ENCODE data around the gene ACYP1. TPM values are rescaled to one million over a fixed set of nuclear protein-coding genes. Genes with fewer than 3 reads are reported as not detected.

Gene ACYP1
- total and polyA plus RNA-seq, 9 of the 15 experiments (the other 6 are each of a cell fraction or from before 2014, with no cell fraction given): 19.9 to 113 (median 52.3) TPM

- TF ChIP-seq, protein P1, sequence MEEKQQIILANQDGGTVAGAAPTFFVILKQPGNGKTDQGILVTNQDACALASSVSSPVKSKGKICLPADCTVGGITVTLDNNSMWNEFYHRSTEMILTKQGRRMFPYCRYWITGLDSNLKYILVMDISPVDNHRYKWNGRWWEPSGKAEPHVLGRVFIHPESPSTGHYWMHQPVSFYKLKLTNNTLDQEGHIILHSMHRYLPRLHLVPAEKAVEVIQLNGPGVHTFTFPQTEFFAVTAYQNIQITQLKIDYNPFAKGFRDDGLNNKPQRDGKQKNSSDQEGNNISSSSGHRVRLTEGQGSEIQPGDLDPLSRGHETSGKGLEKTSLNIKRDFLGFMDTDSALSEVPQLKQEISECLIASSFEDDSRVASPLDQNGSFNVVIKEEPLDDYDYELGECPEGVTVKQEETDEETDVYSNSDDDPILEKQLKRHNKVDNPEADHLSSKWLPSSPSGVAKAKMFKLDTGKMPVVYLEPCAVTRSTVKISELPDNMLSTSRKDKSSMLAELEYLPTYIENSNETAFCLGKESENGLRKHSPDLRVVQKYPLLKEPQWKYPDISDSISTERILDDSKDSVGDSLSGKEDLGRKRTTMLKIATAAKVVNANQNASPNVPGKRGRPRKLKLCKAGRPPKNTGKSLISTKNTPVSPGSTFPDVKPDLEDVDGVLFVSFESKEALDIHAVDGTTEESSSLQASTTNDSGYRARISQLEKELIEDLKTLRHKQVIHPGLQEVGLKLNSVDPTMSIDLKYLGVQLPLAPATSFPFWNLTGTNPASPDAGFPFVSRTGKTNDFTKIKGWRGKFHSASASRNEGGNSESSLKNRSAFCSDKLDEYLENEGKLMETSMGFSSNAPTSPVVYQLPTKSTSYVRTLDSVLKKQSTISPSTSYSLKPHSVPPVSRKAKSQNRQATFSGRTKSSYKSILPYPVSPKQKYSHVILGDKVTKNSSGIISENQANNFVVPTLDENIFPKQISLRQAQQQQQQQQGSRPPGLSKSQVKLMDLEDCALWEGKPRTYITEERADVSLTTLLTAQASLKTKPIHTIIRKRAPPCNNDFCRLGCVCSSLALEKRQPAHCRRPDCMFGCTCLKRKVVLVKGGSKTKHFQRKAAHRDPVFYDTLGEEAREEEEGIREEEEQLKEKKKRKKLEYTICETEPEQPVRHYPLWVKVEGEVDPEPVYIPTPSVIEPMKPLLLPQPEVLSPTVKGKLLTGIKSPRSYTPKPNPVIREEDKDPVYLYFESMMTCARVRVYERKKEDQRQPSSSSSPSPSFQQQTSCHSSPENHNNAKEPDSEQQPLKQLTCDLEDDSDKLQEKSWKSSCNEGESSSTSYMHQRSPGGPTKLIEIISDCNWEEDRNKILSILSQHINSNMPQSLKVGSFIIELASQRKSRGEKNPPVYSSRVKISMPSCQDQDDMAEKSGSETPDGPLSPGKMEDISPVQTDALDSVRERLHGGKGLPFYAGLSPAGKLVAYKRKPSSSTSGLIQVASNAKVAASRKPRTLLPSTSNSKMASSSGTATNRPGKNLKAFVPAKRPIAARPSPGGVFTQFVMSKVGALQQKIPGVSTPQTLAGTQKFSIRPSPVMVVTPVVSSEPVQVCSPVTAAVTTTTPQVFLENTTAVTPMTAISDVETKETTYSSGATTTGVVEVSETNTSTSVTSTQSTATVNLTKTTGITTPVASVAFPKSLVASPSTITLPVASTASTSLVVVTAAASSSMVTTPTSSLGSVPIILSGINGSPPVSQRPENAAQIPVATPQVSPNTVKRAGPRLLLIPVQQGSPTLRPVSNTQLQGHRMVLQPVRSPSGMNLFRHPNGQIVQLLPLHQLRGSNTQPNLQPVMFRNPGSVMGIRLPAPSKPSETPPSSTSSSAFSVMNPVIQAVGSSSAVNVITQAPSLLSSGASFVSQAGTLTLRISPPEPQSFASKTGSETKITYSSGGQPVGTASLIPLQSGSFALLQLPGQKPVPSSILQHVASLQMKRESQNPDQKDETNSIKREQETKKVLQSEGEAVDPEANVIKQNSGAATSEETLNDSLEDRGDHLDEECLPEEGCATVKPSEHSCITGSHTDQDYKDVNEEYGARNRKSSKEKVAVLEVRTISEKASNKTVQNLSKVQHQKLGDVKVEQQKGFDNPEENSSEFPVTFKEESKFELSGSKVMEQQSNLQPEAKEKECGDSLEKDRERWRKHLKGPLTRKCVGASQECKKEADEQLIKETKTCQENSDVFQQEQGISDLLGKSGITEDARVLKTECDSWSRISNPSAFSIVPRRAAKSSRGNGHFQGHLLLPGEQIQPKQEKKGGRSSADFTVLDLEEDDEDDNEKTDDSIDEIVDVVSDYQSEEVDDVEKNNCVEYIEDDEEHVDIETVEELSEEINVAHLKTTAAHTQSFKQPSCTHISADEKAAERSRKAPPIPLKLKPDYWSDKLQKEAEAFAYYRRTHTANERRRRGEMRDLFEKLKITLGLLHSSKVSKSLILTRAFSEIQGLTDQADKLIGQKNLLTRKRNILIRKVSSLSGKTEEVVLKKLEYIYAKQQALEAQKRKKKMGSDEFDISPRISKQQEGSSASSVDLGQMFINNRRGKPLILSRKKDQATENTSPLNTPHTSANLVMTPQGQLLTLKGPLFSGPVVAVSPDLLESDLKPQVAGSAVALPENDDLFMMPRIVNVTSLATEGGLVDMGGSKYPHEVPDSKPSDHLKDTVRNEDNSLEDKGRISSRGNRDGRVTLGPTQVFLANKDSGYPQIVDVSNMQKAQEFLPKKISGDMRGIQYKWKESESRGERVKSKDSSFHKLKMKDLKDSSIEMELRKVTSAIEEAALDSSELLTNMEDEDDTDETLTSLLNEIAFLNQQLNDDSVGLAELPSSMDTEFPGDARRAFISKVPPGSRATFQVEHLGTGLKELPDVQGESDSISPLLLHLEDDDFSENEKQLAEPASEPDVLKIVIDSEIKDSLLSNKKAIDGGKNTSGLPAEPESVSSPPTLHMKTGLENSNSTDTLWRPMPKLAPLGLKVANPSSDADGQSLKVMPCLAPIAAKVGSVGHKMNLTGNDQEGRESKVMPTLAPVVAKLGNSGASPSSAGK (IDR thresholded peaks at IDR 0.05): no peak
- no peak for TF ChIP-seq PRPF4 (IDR thresholded peaks at IDR 0.05; ENCODE audit: insufficient read depth, low read depth, low read length, poor library complexity, severe bottlenecking)
- no peak for TF ChIP-seq COPS2 (conservative IDR thresholded peaks at IDR 0.05)
- TF ChIP-seq, protein P2, sequence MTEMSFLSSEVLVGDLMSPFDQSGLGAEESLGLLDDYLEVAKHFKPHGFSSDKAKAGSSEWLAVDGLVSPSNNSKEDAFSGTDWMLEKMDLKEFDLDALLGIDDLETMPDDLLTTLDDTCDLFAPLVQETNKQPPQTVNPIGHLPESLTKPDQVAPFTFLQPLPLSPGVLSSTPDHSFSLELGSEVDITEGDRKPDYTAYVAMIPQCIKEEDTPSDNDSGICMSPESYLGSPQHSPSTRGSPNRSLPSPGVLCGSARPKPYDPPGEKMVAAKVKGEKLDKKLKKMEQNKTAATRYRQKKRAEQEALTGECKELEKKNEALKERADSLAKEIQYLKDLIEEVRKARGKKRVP (CRISPR knock-in tag; IDR thresholded peaks at IDR 0.05): no peak
- TF ChIP-seq STAG1 (CRISPR knock-in tag; IDR thresholded peaks at IDR 0.05; ENCODE audit: borderline replicate concordance): no peak
- TF ChIP-seq SMAD2 (IDR thresholded peaks at IDR 0.05; ENCODE audit: low read depth, low read length): no peak
- no peak for TF ChIP-seq MED1 (CRISPR knock-in tag; IDR thresholded peaks at IDR 0.05; ENCODE audit: borderline replicate concordance)
- TF ChIP-seq MXI1 (IDR thresholded peaks at IDR 0.05; ENCODE audit: low read depth, low read length): 0 out of 2 replicates have a peak, but pooled peaks have one; percentile 14
- TF ChIP-seq MECOM (CRISPR knock-in tag; IDR thresholded peaks at IDR 0.05): no peak
- TF ChIP-seq, protein P3, sequence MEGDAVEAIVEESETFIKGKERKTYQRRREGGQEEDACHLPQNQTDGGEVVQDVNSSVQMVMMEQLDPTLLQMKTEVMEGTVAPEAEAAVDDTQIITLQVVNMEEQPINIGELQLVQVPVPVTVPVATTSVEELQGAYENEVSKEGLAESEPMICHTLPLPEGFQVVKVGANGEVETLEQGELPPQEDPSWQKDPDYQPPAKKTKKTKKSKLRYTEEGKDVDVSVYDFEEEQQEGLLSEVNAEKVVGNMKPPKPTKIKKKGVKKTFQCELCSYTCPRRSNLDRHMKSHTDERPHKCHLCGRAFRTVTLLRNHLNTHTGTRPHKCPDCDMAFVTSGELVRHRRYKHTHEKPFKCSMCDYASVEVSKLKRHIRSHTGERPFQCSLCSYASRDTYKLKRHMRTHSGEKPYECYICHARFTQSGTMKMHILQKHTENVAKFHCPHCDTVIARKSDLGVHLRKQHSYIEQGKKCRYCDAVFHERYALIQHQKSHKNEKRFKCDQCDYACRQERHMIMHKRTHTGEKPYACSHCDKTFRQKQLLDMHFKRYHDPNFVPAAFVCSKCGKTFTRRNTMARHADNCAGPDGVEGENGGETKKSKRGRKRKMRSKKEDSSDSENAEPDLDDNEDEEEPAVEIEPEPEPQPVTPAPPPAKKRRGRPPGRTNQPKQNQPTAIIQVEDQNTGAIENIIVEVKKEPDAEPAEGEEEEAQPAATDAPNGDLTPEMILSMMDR (IDR thresholded peaks at IDR 0.05 in 2 of 3, conservative IDR thresholded peaks at IDR 0.05 in 1 of 3; ENCODE audit: insufficient read depth in 2 of 3, low read depth in 1 of 3, low read length in 3 of 3): no peak
- TF ChIP-seq, protein P4, sequence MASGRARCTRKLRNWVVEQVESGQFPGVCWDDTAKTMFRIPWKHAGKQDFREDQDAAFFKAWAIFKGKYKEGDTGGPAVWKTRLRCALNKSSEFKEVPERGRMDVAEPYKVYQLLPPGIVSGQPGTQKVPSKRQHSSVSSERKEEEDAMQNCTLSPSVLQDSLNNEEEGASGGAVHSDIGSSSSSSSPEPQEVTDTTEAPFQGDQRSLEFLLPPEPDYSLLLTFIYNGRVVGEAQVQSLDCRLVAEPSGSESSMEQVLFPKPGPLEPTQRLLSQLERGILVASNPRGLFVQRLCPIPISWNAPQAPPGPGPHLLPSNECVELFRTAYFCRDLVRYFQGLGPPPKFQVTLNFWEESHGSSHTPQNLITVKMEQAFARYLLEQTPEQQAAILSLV (tag; IDR thresholded peaks at IDR 0.05): no peak
- TF ChIP-seq ZFP30 (CRISPR knock-in tag; IDR thresholded peaks at IDR 0.05; ENCODE audit: borderline replicate concordance): no peak
Observed at GRCh38 chr14:75063491-75064204, at the start of gene ACYP1 (continued).
